Uterus (tissue), 4 donors: ENCODE data around the gene ZNF516. TPM values are rescaled to one million over a fixed set of nuclear protein-coding genes. Genes with fewer than 3 reads are reported as not detected.

Experiments
- DNase-seq, 2 donors: peaks; one replicate each; pipeline ENCODE4 v3.0.0-alpha.2; 2019 to 2020
- H3K27ac ChIP-seq, 2 donors: fragments of 200-600 bp; sonication (generic); 1 replicate in 1 of 2; 2 replicates in 1 of 2; pipeline ENCODE4 v1.5.1; 2016 to 2018
- H3K27me3 ChIP-seq, 2 donors: fragments of 200-600 bp; sonication (generic); one replicate each; pipeline ENCODE4 v1.5.1; 2018 to 2019; ENCODE audit warnings: control low read depth in 1 of 2
- H3K36me3 ChIP-seq, 2 donors: fragments of 200-600 bp; sonication (generic); one replicate each; pipeline ENCODE4 v1.5.1; 2019; ENCODE audit warnings: control low read depth in 1 of 2
- H3K4me1 ChIP-seq, 2 donors: fragments of 200-600 bp; sonication (generic); one replicate each; pipeline ENCODE4 v1.5.1; 2018 to 2019; ENCODE audit warnings: control low read depth in 1 of 2
- H3K4me3 ChIP-seq, 2 donors: fragments of 200-600 bp; sonication (generic); 1 replicate in 1 of 2; 2 replicates in 1 of 2; pipeline ENCODE4 v1.5.1; 2018 to 2019; ENCODE audit warnings: mild to moderate bottlenecking in 1 of 2
- H3K9me3 ChIP-seq, 2 donors: fragments of 200-600 bp; sonication (generic); one replicate each; pipeline ENCODE4 v1.5.1; 2019; ENCODE audit warnings: control low read depth in 1 of 2
- CTCF ChIP-seq, 4 experiments: fragments of 200-600 bp in 2 of 4; fragments of 450-650 bp in 2 of 4; sonication (generic) in 2 of 4; IDR thresholded peaks; one replicate each; pipeline ENCODE4 v1.5.1; 2016 to 2019; ENCODE audit warnings: antibody characterized with exemption in 4 of 4, mild to moderate bottlenecking in 2 of 4, moderate library complexity in 1 of 4
- POLR2A ChIP-seq, 2 donors: fragments of 450-650 bp; IDR thresholded peaks; one replicate each; pipeline ENCODE4 v1.6.1; 2016; ENCODE audit warnings: antibody characterized with exemption in 2 of 2, mild to moderate bottlenecking in 1 of 2, moderate library complexity in 1 of 2
- intact Hi-C: fragments of 100-400 bp; cut with DNase I; formaldehyde crosslinking; loops from one replicate; pipeline ENCODE4 v1.15.1; 2023; ENCODE audit warnings: low total_unique reads
- total RNA-seq, 4 donors: library from RNA; depleted of rRNA in 3 of 4; stranded (reverse); fragments of >200 nt in 3 of 4; gene quantifications; one replicate each; pipeline versions ENCODE4 v1.1.0 to v1.2.4, GENCODE V29; 2014 to 2023
- donor health status: DM: yes; HTN: yes; CAD: no.

The ZNF516 gene
- total RNA-seq, 4 donors from 2014 or later, result 29.4 to 177 (median 65.7) TPM

- no peaks in the 10 kb centered on the region for H3K36me3 ChIP-seq
- H3K4me3 ChIP-seq, result no peak overlapping the region
- H3K27ac ChIP-seq, result no peak overlapping the region
- no peaks in the 10 kb centered on the region for H3K4me1 ChIP-seq
- no peak for DNase-seq
- H3K9me3 ChIP-seq, result no peaks in the 10 kb centered on the region
- H3K27me3 ChIP-seq, result no peaks in the 10 kb centered on the region
- TF ChIP-seq POLR2A (IDR thresholded peaks at IDR 0.05) (no peak), CTCF (IDR thresholded peaks at IDR 0.05) (no peak)
- intact Hi-C loops, result no loop called here
Measured at GRCh38 chr18:76506974-76507764, 12.1 kb upstream of the ZNF516 start.

- no peaks in the 10 kb centered on the region for H3K36me3 ChIP-seq
- TF ChIP-seq POLR2A (IDR thresholded peaks at IDR 0.05) (no peak), CTCF (IDR thresholded peaks at IDR 0.05) (no peak)
- no peaks in the 10 kb centered on the region for H3K27me3 ChIP-seq
- no peaks in the 10 kb centered on the region for H3K9me3 ChIP-seq
- H3K4me1 ChIP-seq, result no peaks in the 10 kb centered on the region
- H3K27ac ChIP-seq, result no peak overlapping the region
- intact Hi-C loops, result no loop called here
- DNase-seq, result no peak
- no peak overlapping the region for H3K4me3 ChIP-seq
Measured at GRCh38 chr18:76506395-76506794, 11.4 kb upstream of the ZNF516 start.

GRCh38 chr18:76505614-76506013 lies 10.6 kb upstream of the ZNF516 start:
- TF ChIP-seq POLR2A (IDR thresholded peaks at IDR 0.05), result no peak
- TF ChIP-seq CTCF (IDR thresholded peaks at IDR 0.05), result no peak
- Histone ChIP-seq H3K36me3 (no peaks in the 10 kb centered on the region), H3K4me3 (no peak overlapping the region), H3K4me1 (no peaks in the 10 kb centered on the region), H3K27me3 (no peaks in the 10 kb centered on the region), H3K27ac (no peak overlapping the region), H3K9me3 (no peaks in the 10 kb centered on the region)
- no peak for DNase-seq
- intact Hi-C loops, result no loop called here

- H3K9me3 ChIP-seq, result no peaks in the 10 kb centered on the region
Measured at GRCh38 chr18:76504749-76505148, 9.7 kb upstream of the ZNF516 start.

More at GRCh38 chr18:76504749-76505148, 9.7 kb upstream of the ZNF516 start:
- H3K27ac ChIP-seq, result no peak overlapping the region
- no peaks in the 10 kb centered on the region for H3K36me3 ChIP-seq
- DNase-seq, result no peak
- H3K4me3 ChIP-seq, result no peak overlapping the region
- H3K4me1 ChIP-seq, result no peaks in the 10 kb centered on the region
- no peak for TF ChIP-seq CTCF (IDR thresholded peaks at IDR 0.05)
- TF ChIP-seq POLR2A (IDR thresholded peaks at IDR 0.05), result no peak
- H3K27me3 ChIP-seq, result no peaks in the 10 kb centered on the region
- intact Hi-C loops, result no loop called here
